SK-N-MC (cell line): ENCODE data around the gene MSH5.
"Not testable (repeated sequence)": the region's sequence is repeated elsewhere in the genome, so short reads cannot be mapped to it uniquely, and the experiment has no call there.

ENCODE experiments used
- EZH2 ChIP-seq: fragments of 200-600 bp; sonication (generic); IDR thresholded peaks from one replicate; pipeline ENCODE4 v1.6.1; 2017; ENCODE audit warnings: antibody characterized with exemption
- FOXP2 ChIP-seq: optimal IDR thresholded peaks from 2 replicates; pipeline ENCODE3; 2011; ENCODE audit warnings: mild to moderate bottlenecking, moderate library complexity; ENCODE audit not compliant: insufficient read depth; ENCODE audit errors: extremely low read length, control extremely low read depth
- POLR2AphosphoS5 ChIP-seq: IDR thresholded peaks from 2 replicates; pipeline ENCODE4 v1.6.1; 2012; ENCODE audit warnings: mild to moderate bottlenecking, low read depth, low read length, borderline replicate concordance

- not testable (repeated sequence) for TF ChIP-seq EZH2, POLR2AphosphoS5, FOXP2
Observed at GRCh38 chr6:31808599-31808998, 68.8 kb downstream of the MSH5 start.
